GM21619 (cell line): ENCODE results near the gene ADAMTS2.
"Not testable (repeated sequence)": the region's sequence is repeated elsewhere in the genome, so short reads cannot be mapped to it uniquely, and the experiment has no call there.

Experiments used
- ATAC-seq: cut with Tn5 transposase; IDR thresholded peaks from one replicate; pipeline ENCODE4 v1.9.1; 2021; ENCODE audit not compliant: unreplicated experiment

ADAMTS2 gene

DNA sequence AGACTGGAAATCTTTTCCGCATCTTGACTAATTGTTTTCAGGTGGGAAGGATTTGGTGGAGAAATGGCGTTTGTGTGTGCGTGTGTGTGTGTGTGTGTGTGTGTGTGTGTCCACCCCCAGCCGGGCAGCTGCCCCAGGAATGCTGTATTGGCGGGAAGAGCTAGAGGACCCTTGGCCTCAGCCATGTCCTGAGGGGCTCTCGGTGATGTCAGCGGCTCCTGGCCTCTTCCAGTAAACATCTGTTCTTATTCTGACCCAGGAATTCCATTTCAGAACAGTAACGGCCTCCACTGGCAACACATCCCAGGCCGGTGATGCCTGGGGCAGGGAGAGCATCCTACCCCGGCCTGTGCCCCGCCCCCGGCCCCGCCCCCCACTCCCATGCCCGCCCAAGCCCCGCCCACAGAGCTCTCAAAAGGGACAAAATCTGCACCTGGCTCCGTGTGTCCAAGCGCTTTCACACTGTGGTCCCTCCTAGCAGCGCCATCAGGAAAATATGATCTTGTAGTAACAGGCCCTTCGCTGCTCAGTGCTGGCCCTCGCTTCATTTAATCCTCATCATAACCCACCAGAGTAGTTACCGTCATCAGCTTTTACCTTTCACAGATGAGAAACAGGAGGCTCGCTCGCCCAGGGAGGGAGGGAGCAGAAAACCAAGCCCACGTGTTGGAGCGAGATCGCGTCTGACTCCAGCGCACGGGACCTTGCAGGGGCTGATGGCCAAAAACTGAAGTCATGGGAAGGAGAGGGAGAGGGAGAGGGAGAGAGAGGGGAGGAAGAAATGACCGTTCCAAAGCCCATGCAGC is 18.9 kb downstream of the ADAMTS2 start:
- ATAC-seq: no peak

DNA sequence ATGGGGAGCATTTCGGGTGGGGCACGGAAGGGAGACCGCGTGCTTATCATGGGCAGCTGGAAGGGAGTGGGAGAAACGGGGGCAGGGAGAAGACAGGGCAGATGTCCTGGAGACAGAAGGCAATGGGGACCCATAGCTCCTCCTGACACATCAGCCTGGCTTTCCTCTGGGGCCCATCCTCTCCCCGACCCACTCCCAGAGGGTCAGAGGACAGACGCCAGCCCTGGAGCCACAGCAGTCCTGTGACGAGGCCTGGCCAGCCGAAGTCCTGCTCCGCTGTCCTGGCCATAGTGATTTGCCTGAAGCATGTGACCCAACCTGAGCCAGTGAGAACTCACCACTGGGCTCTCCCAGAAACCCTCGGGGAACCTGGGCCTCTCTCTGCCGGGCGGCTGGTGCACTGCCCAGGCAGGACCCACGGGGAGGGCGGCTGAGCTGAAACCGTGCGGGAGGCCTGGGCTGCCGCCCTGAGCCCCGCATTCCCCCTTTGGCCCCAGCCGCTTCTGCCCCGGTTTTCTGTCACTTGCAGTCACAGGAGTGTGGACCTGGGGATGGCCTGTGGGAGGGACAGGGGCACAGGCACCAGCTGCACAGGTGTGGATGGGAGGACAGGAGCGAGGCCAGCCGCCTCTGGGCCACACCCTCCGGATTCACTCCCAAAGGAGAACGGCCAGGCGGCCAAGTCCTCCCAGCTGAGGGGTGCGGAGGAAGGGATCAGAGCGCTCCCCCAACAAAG is 19.8 kb downstream of the ADAMTS2 start:
- no peak for ATAC-seq

DNA sequence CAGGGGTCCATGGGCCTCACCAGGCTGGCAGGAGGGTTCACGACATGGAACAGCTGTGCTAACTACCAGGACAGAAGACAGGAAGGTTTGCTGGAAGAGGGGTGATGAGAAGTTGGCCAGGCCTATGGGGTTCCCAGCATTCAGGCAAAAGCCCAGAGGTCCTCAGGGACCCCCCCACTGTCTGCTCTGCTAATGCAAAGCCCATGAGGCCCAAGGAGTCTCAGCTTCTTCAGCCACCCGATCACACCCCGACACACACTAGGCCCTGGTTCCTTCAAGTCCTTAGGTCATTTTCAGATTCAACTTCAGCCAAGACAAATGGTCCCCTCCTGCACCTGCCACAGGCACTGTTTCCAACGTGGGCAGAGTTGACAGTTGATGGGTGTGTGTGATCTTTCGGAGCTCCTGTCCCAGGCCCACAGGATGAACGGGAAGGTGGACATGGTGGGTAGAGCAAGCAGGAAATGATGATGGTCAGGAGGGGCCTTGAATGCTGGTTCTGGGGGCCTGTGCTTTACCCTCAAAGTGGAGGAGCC is 20.4 kb downstream of the ADAMTS2 start:
- no peak for ATAC-seq

DNA sequence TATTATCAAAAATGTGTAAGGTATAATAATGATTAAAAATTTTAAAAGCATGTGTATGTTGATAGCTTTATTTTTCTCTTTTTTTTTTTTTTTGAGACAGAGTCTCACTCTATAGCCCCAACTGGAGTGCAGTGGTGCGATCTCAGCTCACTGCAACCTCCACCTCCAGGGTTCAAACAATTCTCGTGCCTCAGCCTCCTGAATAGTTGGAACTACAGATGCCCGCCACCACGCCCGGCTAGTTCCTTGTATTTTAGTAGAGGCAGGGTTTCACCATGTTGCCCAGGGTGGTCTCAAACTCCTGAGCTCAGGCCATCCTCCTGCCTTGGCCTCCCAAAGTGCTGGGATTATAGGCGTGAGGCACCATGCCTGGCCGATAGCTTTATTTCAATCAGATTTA is 20.9 kb downstream of the ADAMTS2 start:
- ATAC-seq: not testable (repeated sequence)

DNA sequence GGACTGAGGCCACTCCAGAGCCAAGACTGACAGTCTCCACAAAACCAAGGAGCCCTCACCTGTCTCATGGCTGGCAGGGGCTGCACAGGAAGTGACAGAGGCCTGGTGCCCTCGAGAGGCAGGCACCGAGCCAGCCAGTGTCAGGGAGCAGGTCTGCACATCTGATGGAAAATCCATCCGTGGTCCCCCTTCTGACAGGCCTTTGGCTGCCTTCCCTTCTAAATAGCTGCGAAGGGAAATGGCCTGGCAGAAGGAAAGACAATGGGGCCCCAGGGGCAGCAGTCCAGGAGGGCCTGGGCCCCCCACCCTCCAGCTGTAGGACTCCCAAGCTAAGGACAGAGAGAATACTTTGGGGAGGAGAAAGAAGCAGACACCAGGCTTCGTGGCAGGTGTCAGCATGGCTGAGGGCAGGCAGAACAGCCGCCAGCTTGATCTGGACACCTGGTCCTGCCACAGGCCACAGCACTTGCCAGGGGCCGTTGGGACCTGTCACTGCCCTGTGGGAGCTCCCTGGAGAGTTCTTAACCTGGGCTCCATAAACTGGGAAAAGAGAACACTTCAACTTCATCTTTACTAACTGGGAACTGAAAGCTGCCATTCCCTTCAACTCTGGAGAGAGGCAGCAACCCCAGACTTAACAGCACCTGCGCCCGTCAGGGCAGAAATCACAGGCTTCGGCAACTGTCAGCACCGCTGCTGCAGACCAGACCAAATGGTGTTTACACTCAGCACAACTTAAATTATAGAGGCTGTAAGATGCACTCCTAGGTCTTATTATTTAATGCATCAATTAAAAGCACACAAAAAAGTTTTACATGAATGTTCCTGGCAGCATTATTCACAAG is 22.0 kb downstream of the ADAMTS2 start:
- no peak for ATAC-seq

DNA sequence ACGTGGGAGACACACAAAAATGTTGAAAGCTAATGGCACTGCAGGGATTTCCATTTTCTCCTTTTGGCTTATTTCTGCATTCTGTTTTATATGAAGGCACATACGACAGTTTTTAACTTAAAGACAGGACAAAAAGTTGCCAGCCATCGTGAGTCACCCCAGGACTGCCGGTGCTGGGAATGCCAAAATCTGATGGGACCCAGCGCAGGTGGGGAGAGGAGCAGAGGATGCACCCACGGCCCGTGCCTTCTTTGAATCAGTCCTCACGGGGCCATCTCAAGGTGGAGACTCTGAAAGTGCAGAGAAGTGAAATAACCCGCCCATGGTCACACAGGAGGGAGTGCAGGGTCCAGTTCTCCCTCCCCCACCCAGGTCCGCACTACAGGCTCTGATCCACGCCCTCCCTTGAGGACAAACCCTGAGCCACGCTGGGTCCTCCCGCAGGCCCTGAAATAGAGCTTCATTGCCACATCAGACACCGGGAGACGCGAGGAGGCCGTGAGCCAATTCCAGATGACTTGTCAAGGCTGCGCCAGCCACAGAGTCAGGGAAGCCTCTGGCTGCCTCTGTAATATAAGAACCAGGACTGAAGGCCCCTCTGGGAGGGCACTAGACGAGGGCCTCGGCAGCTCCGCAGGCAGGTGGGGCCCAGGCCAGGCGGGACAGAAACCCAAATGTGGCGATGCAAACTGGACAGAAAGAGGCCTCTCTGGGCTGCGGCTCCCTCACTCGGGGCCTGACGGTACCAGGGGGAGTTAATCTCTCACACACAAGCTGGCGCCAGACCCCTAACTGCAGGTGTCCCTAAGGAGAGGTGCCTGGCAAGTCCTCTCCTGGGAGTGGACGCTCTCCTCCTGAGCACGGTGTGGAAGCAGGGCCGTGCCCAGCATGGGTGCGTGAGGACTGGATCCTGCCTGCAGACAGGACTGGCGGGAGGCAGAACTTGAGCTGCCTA is 22.9 kb downstream of the ADAMTS2 start:
- no peak for ATAC-seq

DNA sequence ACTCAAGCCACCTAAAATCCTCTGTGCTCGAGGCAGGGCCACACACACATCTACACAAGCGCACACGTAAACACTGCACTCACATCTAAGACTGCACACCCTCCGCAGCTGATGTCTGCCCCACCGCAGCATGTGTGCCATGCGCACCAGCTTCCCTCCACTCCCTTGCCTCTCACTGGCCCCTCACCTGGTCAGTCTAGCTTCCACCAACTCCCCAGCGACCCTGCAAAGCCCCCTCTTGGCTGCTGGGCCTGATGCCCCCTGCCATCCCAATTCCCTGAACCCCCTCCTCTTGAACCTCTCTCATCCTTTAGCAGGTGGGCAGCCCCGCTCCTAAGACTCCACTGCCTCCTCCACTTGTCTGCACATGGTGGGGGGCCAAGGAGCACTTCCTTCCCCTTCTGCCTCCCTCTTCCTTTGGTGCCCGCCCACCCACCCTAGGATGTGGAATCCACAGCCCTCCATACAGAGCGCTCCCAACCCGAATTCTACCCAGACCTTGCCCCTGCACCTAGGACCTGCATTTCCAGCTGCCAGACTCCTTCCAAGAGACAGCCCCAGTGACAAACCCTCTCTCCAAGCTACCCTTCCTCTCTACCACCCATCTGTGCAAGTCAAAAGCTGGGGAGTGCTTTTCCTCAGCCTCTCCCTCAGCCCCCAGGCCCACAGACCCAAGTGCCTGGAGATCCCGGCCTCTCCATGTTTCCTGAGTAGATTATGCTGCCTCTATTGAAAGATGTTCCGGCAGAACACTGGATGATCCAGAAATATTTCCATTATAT is 23.9 kb downstream of the ADAMTS2 start:
- no peak for ATAC-seq

DNA sequence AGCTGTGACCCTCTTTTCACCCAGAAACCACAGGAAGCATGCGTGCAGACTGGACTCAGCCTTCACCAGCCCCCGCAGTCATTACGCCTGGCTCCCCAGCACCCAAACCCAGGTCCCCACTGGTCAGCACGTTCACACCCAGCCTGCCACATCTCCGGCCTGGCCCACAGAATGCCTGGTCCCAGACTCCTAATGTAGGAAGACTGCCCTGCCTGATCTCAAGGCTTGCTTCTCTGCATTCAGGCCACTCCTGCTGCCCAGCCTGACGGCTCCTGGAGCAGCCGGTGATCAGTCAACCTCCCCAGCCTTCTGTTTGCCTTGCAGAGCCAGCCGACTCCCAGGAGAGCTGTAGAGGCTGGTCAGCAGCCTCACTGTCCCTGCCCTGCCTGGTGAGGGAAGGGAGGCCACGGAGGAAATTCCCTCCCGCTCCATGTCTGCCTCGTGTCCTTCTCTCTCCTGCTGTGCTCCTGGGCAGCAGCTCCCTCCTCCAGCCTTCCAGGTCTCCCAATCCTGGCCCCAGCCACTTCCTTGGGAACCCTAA is 25.4 kb downstream of the ADAMTS2 start:
- no peak for ATAC-seq

DNA sequence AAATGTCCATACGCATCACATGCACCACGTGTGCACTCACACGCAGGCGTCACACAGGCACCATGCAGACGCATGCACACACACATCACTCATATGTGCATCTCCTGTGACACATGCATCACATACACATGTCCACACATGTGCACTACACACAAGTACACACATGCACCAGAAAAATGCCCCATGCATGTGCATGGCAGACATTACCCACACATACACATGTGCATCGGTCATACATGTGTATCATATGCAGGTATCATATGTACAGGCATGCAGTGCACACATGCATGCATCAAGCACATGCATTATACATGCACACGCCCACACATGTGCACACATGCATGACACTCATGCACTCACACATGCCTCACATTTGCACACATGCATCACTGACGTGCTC is 26.1 kb downstream of the ADAMTS2 start:
- no peak for ATAC-seq

DNA sequence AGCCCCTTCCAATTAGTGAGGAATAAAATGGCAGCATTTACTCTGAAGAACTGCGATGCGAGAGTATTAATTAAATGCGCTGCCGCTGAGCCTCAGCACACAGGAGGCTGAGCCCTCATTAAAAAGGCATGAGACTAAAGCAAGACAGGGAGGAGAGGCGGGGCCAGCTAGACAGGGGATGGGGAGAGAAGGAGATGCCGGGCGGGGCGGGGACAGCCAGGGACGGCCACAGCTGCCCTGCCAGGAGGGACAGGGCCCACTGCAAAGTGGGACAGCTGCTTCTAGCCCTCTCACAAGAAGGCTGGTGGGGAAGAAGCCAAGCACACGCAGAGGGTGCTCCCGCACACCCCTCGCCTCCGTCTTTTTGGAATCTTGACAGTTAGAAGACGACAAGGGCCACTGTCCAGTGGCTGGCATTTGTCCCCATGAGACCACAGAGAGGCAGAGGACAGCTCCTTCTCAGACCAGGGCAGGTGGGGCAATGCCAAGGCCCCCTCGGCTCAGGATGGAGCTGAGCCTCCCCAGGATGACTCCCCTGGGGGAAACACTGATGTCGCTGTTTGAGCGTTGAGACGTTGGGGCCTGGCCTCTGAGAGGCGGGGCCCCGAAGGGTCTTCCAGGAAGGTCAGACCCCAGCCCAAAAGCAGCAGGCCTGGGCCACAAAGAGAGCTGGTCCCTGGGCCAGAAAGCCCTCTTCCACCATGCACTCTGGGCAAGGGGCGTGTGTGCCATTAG is 26.9 kb downstream of the ADAMTS2 start:
- no peak for ATAC-seq

DNA sequence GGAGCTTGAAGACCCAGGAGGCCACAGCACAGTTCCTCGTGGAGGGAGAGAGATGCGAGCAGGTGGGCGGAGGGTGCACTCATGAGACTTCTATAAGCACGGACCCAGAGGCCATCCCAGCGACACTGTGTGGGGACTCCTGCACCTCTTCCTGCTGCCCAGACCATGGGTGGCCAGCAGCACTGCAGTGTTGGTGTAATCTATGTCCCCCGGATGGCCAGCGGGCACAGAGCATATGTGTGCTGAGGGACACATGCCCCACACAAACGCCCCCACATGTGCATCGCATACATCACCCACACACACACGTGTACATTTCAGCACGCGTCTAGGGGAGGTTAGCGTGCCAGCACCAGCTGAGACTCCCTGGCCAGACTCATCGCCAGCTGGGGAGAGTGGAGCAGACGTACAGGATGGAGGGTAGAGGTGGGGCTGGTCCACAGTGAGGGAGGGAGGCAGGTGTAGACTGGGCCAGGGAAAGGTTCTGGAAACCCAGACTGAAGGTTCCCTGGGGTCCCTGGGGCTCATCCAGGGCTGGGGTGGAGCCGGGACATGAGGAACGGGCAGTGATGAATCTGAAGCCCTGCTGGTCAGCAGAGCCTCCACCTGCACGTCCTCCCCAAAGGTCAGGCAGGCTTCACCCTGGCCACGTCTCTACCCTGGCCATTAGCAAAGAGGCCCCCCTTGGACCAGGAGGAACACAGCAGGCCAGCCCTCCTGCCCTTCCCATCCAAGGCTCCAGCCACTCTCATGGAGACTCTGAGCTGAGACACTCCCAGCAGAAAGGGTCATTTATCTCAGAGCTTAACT is 27.6 kb downstream of the ADAMTS2 start:
- no peak for ATAC-seq

DNA sequence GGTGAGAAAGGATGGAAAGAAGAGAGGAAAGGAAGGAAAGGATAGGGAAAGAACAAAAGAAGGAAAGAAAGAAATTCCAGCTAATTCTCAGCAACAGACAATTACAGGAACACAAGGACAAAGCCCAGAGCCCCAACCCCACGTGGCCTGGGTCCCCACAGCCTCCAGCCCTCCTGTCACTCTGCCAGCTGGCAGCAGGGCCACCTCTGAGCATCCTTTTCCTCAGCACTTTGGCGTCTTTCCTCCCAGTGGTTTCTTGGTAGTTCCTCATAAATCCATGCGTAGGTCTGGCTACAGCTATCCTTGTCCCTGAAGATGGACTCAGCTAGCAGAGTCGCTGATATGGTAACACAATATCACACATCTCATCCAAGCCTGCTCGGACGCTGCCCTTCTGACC is 28.3 kb downstream of the ADAMTS2 start:
- no peak for ATAC-seq

DNA sequence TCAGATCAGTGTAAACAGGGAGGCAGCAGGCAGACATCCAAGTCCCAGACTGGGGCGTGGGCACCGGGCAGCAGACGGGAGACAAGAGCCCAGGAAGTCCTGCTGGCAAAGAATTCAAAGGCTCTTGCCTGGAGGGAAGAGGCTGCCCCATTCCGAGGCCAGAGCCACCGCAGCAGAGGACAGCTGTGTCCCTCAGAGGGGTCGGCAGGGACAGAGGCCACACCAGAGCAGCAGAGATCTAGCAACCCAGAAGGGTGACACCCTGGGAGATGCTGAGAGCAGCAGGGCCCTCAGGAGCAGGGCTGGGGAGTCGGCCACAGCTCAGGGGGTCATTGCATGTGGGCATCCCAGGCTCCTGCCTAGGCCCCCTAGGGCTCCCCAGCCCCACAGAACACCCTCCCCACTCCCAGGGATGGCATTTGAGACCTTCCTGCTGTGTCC is 29.1 kb downstream of the ADAMTS2 start:
- ATAC-seq: no peak

DNA sequence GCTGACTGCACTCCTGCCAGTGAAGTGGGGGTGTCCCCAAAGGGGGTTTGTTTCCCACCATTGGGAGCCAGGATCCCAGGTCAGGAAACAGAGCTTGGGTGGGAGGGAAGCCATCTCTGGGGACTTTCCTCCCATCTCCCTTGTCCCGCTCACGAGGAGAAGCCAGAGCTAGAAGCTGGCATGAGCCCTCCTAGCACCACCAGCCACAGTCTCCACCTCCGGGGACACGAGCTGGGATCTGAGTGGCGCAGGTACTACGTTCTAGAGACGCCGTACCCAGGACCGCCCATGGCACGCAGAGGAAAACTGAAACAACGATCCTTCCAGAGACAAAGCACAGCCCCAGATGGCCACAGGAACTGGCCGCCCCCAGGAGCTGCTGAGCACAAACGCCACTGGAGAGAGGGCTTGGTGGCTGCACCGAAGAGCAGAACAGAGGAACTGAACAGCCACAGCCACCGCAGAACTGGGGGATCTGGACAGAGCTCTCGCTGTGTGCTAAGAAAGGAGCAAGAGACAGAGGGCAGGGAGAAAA is 29.8 kb downstream of the ADAMTS2 start:
- no peak for ATAC-seq

DNA sequence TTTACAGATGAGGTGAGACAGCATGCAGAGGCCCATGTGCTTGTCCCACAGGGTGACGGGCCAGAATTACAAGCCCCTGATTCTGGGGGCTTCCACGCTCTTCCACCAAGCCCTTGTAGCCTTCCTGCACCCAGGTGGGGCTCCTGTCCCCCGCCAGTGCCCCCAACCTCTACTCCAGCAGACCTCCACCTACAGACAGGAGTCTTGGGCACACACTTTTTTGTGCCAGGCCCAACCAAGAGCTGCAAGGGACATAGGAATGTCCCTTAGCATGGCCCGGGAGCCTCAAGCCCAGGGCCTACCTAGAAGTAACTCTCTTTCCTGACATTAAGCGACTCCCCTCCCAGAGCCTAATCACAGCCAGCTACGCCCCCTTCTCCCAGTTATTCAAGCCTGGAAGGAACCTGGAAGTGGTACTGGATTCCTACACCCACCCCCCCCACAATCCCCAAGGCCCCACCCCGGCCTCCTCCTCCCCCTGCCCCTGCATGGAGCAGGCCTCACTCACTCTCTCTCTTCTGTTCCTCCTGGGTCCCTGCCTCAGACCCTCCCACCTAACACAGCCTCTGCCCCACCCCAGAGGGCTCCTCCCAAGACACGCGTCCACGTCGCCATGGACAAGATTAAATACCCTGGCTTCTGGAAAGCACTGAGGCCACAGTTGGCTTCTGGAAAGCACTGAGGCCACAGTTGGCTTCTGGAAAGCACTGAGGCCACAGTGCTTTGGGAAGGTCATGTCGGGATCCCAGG is 30.5 kb downstream of the ADAMTS2 start:
- ATAC-seq: no peak

DNA sequence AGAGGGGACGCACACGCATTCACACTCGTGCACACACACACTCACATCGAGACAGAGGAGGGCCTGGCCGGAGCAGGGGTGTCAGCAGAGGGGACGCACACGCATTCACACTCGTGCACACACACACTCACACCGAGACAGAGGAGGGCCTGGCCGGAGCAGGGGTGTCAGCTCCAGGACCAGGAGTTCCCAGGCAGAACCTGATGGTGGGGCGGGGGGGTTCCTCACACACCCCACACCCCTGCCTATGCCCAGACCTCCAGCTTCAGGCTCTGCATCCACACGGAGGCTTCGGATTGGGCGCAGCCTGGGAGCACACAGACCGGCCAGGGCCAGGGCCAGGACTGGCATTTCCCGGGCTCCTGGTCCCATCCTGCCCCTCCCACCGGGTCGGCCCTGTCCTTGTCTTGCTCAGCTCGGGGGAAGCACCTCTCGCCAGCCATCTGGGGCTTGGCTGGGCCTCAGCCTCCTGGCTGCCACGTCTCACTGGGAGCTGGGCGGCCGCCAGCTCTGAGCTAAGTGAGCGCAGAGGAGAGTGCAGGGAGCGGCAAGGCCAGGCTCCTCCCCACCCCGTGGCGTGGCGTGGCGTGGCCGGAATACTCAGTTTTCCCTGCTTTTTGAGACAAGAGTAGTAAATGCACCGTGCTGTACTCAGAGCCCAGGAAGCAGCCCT is 31.3 kb downstream of the ADAMTS2 start:
- no peak for ATAC-seq
